RKO (cell line): Measurements from ENCODE around the gene HABP2.

Source experiments
- DNase-seq: peaks from one replicate; pipeline ENCODE4 v3.0.0-alpha.2; 2016; ENCODE audit warnings: low spot score

HABP2 gene

DNA sequence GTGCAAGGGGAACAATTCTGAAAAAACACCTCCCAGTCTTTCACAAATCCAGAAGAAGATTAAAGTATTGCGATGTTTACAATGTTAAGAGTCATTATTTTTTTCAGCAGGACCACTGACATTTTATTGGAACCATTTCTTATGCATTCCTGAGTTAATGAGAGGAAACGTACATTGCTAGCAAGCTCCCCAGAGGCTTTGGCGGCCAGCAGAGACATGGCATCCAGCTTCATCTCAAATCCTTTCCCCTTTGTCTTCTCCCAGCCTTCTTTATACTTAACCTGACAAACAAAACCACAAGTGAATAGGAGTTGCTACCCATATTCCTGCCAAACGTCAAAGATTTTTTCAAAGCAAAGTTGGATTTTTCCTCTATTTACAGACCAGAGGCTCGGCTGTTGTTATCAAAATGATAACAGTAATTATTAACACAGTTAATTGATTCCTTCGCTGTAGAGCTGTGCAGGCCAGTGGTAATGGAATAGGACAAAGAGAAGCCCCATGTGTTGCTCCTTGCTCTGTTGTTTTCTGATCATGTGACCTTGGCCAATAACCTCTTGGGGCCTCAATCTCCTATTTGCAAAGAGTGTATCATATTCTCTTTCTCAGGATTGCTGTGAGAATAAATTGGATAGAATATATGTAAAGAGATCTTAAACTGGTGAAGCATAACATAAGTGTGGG is 79.0 kb downstream of the HABP2 start:
- DNase-seq: no peak
